Measurements from ENCODE around the gene FHOD3.

Gene FHOD3

DNA sequence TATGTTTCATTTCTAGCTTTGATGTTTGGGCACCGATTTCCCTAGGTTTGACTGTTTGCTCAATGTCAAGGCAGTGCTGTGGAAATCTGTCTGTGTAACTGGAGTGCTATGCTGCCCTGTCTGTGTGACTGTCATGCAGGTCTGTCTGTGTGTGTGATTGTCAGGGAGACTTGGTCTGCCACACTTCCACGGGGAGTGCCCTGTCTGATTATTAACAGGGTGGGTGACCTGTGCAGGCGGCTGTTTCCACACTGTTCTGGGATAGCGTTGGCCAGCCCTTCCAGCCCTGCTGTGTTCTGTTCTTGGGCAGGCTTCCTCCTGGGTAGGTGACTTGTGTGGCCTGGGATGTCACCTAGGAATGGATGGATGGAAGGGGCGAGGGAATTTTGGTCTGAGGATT lies 85.3 kb downstream of the FHOD3 start:
- no peak overlapping the region for H3K4me3 ChIP-seq (replicated peaks; ENCODE audit: insufficient read depth, low read length)
- no peak for DNase-seq (ENCODE audit: low read depth in 1 of 2, low spot score in 1 of 2)
- no peak overlapping the region for H3K27ac ChIP-seq (replicated peaks)
- TF ChIP-seq, protein P1, sequence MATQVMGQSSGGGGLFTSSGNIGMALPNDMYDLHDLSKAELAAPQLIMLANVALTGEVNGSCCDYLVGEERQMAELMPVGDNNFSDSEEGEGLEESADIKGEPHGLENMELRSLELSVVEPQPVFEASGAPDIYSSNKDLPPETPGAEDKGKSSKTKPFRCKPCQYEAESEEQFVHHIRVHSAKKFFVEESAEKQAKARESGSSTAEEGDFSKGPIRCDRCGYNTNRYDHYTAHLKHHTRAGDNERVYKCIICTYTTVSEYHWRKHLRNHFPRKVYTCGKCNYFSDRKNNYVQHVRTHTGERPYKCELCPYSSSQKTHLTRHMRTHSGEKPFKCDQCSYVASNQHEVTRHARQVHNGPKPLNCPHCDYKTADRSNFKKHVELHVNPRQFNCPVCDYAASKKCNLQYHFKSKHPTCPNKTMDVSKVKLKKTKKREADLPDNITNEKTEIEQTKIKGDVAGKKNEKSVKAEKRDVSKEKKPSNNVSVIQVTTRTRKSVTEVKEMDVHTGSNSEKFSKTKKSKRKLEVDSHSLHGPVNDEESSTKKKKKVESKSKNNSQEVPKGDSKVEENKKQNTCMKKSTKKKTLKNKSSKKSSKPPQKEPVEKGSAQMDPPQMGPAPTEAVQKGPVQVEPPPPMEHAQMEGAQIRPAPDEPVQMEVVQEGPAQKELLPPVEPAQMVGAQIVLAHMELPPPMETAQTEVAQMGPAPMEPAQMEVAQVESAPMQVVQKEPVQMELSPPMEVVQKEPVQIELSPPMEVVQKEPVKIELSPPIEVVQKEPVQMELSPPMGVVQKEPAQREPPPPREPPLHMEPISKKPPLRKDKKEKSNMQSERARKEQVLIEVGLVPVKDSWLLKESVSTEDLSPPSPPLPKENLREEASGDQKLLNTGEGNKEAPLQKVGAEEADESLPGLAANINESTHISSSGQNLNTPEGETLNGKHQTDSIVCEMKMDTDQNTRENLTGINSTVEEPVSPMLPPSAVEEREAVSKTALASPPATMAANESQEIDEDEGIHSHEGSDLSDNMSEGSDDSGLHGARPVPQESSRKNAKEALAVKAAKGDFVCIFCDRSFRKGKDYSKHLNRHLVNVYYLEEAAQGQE (IDR thresholded peaks at IDR 0.05; ENCODE audit: insufficient replicate concordance, low read depth): no peak
- TF ChIP-seq, protein P2, sequence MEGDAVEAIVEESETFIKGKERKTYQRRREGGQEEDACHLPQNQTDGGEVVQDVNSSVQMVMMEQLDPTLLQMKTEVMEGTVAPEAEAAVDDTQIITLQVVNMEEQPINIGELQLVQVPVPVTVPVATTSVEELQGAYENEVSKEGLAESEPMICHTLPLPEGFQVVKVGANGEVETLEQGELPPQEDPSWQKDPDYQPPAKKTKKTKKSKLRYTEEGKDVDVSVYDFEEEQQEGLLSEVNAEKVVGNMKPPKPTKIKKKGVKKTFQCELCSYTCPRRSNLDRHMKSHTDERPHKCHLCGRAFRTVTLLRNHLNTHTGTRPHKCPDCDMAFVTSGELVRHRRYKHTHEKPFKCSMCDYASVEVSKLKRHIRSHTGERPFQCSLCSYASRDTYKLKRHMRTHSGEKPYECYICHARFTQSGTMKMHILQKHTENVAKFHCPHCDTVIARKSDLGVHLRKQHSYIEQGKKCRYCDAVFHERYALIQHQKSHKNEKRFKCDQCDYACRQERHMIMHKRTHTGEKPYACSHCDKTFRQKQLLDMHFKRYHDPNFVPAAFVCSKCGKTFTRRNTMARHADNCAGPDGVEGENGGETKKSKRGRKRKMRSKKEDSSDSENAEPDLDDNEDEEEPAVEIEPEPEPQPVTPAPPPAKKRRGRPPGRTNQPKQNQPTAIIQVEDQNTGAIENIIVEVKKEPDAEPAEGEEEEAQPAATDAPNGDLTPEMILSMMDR (IDR thresholded peaks at IDR 0.05; ENCODE audit: insufficient read depth, low read length): no peak
- TF ChIP-seq POLR2AphosphoS5 (IDR thresholded peaks at IDR 0.05; ENCODE audit: low read depth) (no peak), SPI1 (IDR thresholded peaks at IDR 0.05; ENCODE audit: borderline replicate concordance, low read depth) (no peak), GABPA (IDR thresholded peaks at IDR 0.05; ENCODE audit: low read depth) (no peak)
- H3K27me3 ChIP-seq (ENCODE audit: insufficient read depth, poor library complexity, severe bottlenecking): peaks cover 21% of the 10 kb centered on the region

GRCh38 chr18:36386150-36386920 lies 88.8 kb downstream of the FHOD3 start:
- TF ChIP-seq GABPA (IDR thresholded peaks at IDR 0.05; ENCODE audit: low read depth): no peak
- TF ChIP-seq SPI1 (IDR thresholded peaks at IDR 0.05; ENCODE audit: borderline replicate concordance, low read depth): no peak
- no peak for TF ChIP-seq POLR2AphosphoS5 (IDR thresholded peaks at IDR 0.05; ENCODE audit: low read depth)
- TF ChIP-seq, protein P1 (IDR thresholded peaks at IDR 0.05; ENCODE audit: insufficient replicate concordance, low read depth): no peak
- TF ChIP-seq, protein P2 (IDR thresholded peaks at IDR 0.05; ENCODE audit: insufficient read depth, low read length): no peak
- Histone ChIP-seq H3K27ac (replicated peaks) (no peak overlapping the region), H3K4me3 (replicated peaks; ENCODE audit: insufficient read depth, low read length) (no peak overlapping the region), H3K27me3 (ENCODE audit: insufficient read depth, poor library complexity, severe bottlenecking) (peaks cover 8% of the 10 kb centered on the region)
- no peak for DNase-seq (ENCODE audit: low read depth in 1 of 2, low spot score in 1 of 2)

- H3K27ac ChIP-seq (replicated peaks): no peak overlapping the region
- no peak for DNase-seq (ENCODE audit: low read depth in 1 of 2, low spot score in 1 of 2)
- H3K4me3 ChIP-seq (replicated peaks; ENCODE audit: insufficient read depth, low read length): no peak overlapping the region
- peaks cover 4% of the 10 kb centered on the region for H3K27me3 ChIP-seq (ENCODE audit: insufficient read depth, poor library complexity, severe bottlenecking)
- TF ChIP-seq, protein P2 (IDR thresholded peaks at IDR 0.05; ENCODE audit: insufficient read depth, low read length): no peak
- TF ChIP-seq SPI1 (IDR thresholded peaks at IDR 0.05; ENCODE audit: borderline replicate concordance, low read depth) (no peak), POLR2AphosphoS5 (IDR thresholded peaks at IDR 0.05; ENCODE audit: low read depth) (no peak), GABPA (IDR thresholded peaks at IDR 0.05; ENCODE audit: low read depth) (no peak)
- TF ChIP-seq, protein P1 (IDR thresholded peaks at IDR 0.05; ENCODE audit: insufficient replicate concordance, low read depth): no peak
Observed at GRCh38 chr18:36387310-36387709, 89.8 kb downstream of the FHOD3 start.
